ENCODE data around the gene RBM28. TPM values are rescaled to one million over a fixed set of nuclear protein-coding genes. Genes with fewer than 3 reads are reported as not detected.

The RBM28 gene
- total RNA-seq, 4 donors from 2014 or later = 9.0 to 341 (median 34.2) TPM

GRCh38 chr7:128352153-128352537, 8.4 kb upstream of the RBM28 start:
- Histone ChIP-seq H3K27me3 (peaks cover 51% of the 10 kb centered on the region), H3K4me1 (peaks cover 0 to 10% (median 9%) of the 10 kb centered on the region in 4 donors), H3K36me3 (no peaks in the 10 kb centered on the region), H3K9me3 (no peaks in the 10 kb centered on the region), H3K27ac (no peak overlapping the region), H3K4me3 (peak overlapping the region in 1 of 4 donors; percentile 39)
- in situ Hi-C loops (cut with MboI; ENCODE audit: low pct_ligation_motif_present in 1 of 4, low pct_unique_long_range_greater_than_20kb in 1 of 4, low sequenced_read_pairs in 3 of 4) (no loop called here), intact Hi-C loops (cut with DNase I; ENCODE audit: low total_unique reads) (no loop called here)
- TF ChIP-seq POLR2A (IDR thresholded peaks at IDR 0.05) = no peak
- peak in 4 of 5 experiments; percentile 36 to 52 (median 46) for TF ChIP-seq CTCF (IDR thresholded peaks at IDR 0.05)
- DNase-seq = peak; percentile 33
- WGBS, 2 donors (ENCODE audit: low coverage in 1 of 2) = 26% methylated on average over 34 of the region's 34 CpGs; no CpG with 5 or more reads in 1 of the 2 donors

DNA sequence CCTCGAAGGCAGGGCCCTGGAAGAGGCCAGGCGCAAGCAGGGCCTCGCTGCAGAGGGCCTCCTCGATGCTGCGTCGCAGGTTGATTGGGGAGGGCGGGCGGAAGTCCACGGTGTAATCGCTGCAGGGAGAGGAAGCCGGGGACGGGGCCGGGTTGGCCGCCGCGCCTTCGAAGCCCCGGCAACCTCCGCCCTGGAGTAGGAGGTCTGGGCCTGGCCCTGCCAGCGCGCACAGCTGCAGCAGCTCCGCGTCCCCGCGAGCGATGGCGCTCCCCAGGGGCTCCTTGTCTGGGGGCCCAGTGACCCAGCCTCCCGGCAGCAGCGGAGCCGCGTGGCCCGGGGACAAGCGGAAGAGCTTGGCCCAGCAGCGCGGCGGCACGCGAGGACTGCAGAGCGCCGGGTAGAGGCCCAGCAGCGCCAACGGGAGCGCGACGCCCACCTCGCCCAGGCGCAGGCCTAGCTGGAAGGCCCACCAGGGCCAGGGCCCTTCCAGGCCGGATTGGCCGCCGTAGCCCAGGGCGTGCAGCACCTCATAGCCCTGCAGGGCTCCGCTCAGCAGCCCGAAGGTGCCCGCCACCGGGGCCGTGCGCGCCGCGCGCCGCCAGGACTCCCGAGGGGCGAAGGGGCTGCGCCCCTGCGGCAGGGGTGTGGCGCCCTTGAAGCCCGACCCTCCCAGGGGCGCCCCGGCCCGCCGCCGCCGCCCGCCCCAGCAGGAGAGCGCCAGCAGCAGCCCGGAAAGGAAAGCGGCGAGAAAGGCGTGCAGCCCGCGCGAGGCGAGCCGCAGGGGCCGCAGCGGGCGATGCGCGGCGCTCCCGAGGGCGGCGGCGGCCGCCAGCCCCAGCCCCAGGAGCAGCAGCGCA, 7.8 kb upstream of the RBM28 start:
- Histone ChIP-seq H3K27ac (no peak overlapping the region), H3K27me3 (peaks cover 51% of the 10 kb centered on the region), H3K36me3 (no peaks in the 10 kb centered on the region), H3K4me1 (peaks cover 0 to 10% (median 9%) of the 10 kb centered on the region in 4 donors), H3K4me3 (peak overlapping the region in 3 of 4 donors; percentile 10 to 39 (median 24)), H3K9me3 (no peaks in the 10 kb centered on the region)
- in situ Hi-C loops (cut with MboI; ENCODE audit: low pct_ligation_motif_present in 1 of 4, low pct_unique_long_range_greater_than_20kb in 1 of 4, low sequenced_read_pairs in 3 of 4) = no loop called here
- no peak for DNase-seq
- 48% methylated on average over 29 of the region's 97 CpGs; no CpG with 5 or more reads in 1 of the 2 donors for WGBS, 2 donors (ENCODE audit: low coverage in 1 of 2)
- TF ChIP-seq CTCF (IDR thresholded peaks at IDR 0.05) = no peak
- intact Hi-C loops (cut with DNase I; ENCODE audit: low total_unique reads) = no loop called here

DNA sequence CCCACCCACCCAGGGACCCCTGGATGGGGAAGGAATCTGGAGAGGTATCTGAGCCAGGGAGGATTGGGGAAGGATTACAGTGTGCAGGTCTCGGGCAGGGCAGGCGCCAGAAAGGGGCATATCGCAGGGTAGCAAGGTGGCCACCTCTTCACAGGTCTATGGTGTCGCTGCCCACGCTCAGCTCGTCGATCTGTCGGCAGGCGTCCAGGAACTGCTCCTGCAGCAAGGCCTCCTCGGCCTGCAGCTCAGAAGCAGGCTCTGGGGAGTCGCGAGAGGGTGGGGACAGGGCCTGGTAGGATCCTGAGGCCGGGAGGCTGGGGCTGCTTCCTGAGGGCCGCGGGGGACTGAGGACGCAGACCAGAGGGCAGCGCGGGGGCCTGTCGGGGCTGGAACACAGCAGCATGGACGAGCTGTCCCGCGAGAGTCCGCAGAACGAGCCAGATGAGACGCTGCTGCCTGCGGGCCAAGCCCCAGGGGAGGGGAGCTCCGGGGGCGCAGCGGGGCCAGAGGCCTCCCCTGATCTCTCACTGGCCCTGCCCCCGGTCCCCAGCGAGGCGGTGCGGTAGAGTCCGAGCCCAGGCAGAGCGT, 7.1 kb upstream of the RBM28 start:
- 90% methylated on average over 18 of the region's 35 CpGs; no CpG with 5 or more reads in 1 of the 2 donors for WGBS, 2 donors (ENCODE audit: low coverage in 1 of 2)
- no peak overlapping the region for H3K4me3 ChIP-seq
- peaks cover 0 to 10% (median 9%) of the 10 kb centered on the region in 4 donors for H3K4me1 ChIP-seq
- H3K36me3 ChIP-seq = no peaks in the 10 kb centered on the region
- peaks cover 51% of the 10 kb centered on the region for H3K27me3 ChIP-seq
- H3K27ac ChIP-seq = no peak overlapping the region
- no peak for DNase-seq
- no peaks in the 10 kb centered on the region for H3K9me3 ChIP-seq
- TF ChIP-seq POLR2AphosphoS5 (IDR thresholded peaks at IDR 0.05) (no peak), EP300 (IDR thresholded peaks at IDR 0.05; ENCODE audit: low read depth) (no peak), POLR2A (IDR thresholded peaks at IDR 0.05) (no peak), CTCF (IDR thresholded peaks at IDR 0.05) (no peak)
- intact Hi-C loops (cut with DNase I; ENCODE audit: low total_unique reads) (no loop called here), in situ Hi-C loops (cut with MboI; ENCODE audit: low pct_ligation_motif_present in 1 of 4, low pct_unique_long_range_greater_than_20kb in 1 of 4, low sequenced_read_pairs in 3 of 4) (no loop called here)

DNA sequence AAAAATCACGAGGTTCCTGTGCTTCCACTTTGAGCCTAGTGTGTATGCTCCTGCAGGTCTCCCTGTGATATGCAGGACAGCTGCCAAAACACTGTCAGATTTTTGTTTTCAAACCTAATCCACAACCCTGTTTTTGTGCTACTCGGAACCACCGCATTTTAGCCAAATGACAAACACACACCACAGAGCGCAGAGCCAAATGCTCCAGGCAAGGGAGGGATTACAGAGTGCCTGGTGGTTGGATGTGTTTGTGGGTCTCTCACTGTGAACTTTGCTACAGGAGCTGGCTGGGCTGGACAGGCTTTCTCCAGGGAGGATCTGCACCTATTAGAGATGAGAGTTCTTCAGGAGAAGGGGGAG, 5.7 kb upstream of the RBM28 start:
- intact Hi-C loops (cut with DNase I; ENCODE audit: low total_unique reads) (no loop called here), in situ Hi-C loops (cut with MboI; ENCODE audit: low pct_ligation_motif_present in 1 of 4, low pct_unique_long_range_greater_than_20kb in 1 of 4, low sequenced_read_pairs in 3 of 4) (no loop called here)
- Histone ChIP-seq H3K4me3 (no peak overlapping the region), H3K27ac (no peak overlapping the region), H3K27me3 (peaks cover 51% of the 10 kb centered on the region), H3K36me3 (no peaks in the 10 kb centered on the region), H3K9me3 (no peaks in the 10 kb centered on the region), H3K4me1 (peaks cover 0 to 10% (median 9%) of the 10 kb centered on the region in 4 donors)
- no peak for TF ChIP-seq POLR2AphosphoS5 (IDR thresholded peaks at IDR 0.05)
- no peak for TF ChIP-seq EP300 (IDR thresholded peaks at IDR 0.05; ENCODE audit: low read depth)
- TF ChIP-seq CTCF (IDR thresholded peaks at IDR 0.05) = no peak
- TF ChIP-seq POLR2A (IDR thresholded peaks at IDR 0.05) = no peak
- 42 to 52% methylated on average over 3 to 4 of the region's 4 CpGs for WGBS, 2 donors (ENCODE audit: low coverage in 1 of 2)
- DNase-seq = no peak

All from transverse colon (tissue), 4 donors.